Head of caudate nucleus (tissue), 42 donors: ENCODE results near the gene PRDM16.
A peak's percentile ranks its signal among the peaks of the same experiment; 100 is the strongest.

Experiments
- DNase-seq, 42 donors: peaks; one replicate each; pipeline versions ENCODE4 v3.0.0 to v3.0.0-alpha.2; 2020 to 2021; ENCODE audit warnings: mixed read lengths in 7 of 42
- intact Hi-C: fragments of 100-400 bp; cut with DNase I; formaldehyde crosslinking; loops from one replicate; pipeline ENCODE4 v1.15.0; 2022

PRDM16 gene

DNA sequence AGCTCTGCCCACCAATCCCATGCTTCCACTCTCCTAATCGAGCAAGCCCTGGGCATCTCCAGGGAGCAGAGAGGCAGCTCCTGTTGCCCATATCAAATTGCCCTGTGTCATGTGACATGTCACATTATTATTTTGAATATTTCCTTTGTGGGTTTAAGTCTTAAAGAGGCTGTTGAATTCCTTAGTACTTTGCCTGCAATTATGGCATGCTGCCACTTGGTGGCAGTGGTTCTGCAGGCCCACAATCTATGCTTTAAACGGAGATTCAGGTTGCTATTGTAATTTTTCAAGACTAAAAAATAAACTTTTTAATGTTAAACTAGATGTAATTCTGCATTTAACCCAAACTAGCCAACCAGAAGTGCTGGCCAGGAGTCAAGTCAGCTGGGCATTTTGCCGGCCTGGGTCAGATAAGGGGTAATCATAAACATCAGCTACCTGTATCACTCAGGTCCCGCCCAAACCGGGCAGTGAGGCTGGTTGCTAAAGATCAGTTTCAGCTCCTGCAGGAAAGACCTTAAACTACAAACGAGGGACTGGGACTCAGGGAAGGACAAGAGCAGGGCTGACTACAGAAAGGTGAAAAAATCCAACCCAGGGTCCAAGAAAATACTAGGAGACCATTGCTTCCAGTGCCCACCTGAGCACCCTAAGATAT, 348.2 kb downstream of the PRDM16 start:
- DNase-seq: no peak
- intact Hi-C loops: loop anchor here (10.0 kb wide), 2 partner anchors 542 to 592 kb away; no protein-coding TSS in a partner anchor

DNA sequence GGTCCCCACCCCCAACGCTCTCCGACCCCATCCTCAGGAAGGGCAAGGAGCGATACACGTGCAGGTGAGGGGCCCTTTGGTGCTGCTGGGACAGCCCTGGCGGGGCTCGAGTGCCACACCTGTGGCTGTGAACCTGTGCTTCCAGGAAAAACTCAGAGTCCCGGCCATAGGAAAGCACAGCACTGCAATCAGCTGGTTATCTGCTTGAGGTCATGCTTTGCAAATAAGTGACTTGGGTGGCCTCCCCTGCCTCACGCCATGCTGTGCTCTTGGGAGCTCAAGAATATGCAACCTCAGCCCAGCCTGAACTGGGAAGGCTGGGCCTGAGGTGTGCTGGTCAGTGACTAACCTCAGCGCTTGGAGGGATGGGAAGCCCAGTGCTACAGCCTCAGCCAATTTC, 348.9 kb downstream of the PRDM16 start:
- DNase-seq: no peak
- intact Hi-C loops: loop anchor here (10.0 kb wide), 2 partner anchors 543 to 593 kb away; no protein-coding TSS in a partner anchor

DNA sequence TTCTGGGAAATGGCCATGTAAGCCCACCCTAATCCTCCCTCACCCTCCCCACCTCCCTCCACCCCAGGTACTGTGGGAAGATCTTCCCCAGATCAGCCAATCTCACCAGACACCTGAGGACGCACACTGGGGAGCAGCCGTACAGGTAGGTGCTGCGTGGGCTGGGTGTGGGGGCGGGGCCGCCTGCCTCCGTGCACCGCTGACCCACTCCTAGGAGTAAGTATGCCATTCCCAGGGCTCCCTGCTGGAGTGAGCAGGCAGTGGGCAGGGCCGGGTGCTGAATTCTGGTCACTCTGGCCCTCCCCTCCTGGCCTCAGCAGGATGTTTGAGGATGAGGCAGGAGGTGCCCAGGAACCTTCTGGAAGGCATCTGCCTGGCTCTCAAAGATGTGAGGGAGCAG, 349.6 kb downstream of the PRDM16 start:
- intact Hi-C loops: loop anchor here (10.0 kb wide), 2 partner anchors 544 to 594 kb away; no protein-coding TSS in a partner anchor

GRCh38 chr1:3419415-3420204, 350.6 kb downstream of the PRDM16 start:
- DNase-seq: no peak
- intact Hi-C loops: loop anchor here (5.0 to 10.0 kb wide), 3 partner anchors 407 to 595 kb away; no protein-coding TSS in a partner anchor

More for the DNA sequence above, 349.6 kb downstream of the PRDM16 start:
- DNase-seq: no peak

DNA sequence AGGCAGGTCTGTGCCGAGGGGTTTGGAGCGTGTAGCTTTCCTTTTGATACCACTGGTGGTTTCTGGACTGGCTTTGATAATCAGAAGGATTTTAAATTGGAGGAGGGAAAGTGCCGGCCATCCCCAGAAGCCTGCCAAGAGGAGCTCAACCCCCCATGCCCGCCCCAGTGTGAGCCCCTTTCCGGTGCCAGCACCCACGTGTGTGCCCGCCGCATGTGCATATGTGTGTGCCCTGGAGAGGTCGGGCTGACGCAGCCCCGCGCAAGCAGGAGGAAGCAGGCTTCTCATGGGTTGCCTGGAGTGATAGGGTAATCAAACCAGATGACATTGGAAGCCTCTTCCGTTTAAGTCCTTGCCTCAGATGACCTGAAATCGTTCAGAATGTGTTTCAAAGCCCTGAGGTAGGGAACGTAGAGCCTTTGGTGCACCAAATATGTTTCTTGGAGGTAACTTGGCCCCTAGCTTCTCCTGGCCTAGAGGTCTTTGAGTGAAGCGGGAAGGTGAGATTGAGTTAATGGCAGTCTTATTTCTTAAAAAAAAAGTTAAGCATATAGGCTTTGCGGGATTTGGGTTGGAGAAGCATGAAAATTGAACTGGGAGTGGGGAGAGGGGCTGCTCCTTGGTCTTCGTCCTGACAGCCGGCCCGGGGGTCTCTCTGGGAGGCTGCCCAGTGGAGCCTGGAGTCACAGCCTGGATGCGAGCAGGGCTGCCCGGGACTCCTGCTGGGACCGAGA, 351.4 kb downstream of the PRDM16 start:
- intact Hi-C loops: loop anchor here (5.0 kb wide), 1 partner anchor 408 kb away; no protein-coding TSS in a partner anchor
- no peak for DNase-seq

DNA sequence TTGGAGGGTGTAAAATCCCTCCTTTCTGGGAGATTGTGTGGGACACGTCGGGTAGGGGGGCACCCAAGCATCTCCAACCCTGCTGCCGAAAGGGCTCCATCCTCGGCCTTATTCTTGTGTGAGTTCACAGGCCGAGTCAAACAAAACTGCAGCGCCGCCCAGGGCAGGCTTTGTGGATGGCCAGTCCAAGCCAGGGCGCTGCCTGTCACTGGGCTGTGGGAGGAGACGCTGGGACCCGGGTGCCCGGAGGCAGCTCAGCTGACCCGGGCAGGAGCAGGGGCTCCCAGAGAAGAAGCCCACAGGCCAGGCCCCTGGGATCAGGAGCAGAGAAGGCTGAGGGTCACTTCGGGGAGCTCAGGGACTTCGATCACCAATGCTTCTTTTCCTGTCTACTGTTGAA, 353.6 kb downstream of the PRDM16 start:
- intact Hi-C loops: loop anchor here (5.0 kb wide), 1 partner anchor 410 kb away; no protein-coding TSS in a partner anchor
- DNase-seq: peak in 7 of 42 donors; percentile 30 to 56 (median 40)

DNA sequence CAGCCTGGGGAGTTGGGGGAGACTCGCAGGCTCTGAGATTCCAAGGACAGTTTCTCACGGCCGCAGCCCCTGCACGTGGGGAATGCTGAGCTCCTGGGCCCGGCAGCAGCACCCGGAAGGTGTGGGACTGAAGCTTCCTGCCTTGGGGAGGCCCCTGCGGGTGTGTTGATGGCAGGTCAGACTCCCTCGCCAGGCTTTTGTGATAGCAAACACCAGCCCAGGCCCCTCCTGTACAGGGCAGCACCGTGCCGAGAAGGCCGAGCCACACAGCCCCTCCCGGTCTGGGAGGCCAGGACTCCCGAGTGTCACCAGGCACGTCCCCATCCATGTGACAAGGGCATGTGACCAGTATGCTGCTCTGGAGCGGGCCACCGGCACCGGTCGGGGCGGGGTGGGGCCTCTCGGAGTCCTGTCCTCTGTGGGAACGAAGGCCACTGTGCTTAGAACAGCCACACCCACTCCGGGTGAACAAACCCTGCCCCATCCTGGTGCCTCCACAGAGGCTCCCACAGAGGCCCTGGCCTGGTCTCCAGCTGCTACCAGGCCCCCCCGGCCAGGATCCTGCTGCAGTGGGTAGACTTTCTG, 354.3 kb downstream of the PRDM16 start:
- intact Hi-C loops: loop anchor here (5.0 kb wide), 1 partner anchor 411 kb away; no protein-coding TSS in a partner anchor
- DNase-seq: peak in 39 of 42 donors; percentile 24 to 83 (median 64)

GRCh38 chr1:3423896-3424611, 355.1 kb downstream of the PRDM16 start:
- intact Hi-C loops: loop anchor here (5.0 kb wide), 1 partner anchor 412 kb away; no protein-coding TSS in a partner anchor
- no peak for DNase-seq

GRCh38 chr1:3425486-3426215, 356.6 kb downstream of the PRDM16 start:
- DNase-seq: no peak
- intact Hi-C loops: no loop called here

- DNase-seq: no peak
- intact Hi-C loops: no loop called here
Observed at GRCh38 chr1:3426956-3427535, 358.0 kb downstream of the PRDM16 start.

- intact Hi-C loops: no loop called here
Observed at GRCh38 chr1:3427711-3428704, 359.0 kb downstream of the PRDM16 start.

DNA sequence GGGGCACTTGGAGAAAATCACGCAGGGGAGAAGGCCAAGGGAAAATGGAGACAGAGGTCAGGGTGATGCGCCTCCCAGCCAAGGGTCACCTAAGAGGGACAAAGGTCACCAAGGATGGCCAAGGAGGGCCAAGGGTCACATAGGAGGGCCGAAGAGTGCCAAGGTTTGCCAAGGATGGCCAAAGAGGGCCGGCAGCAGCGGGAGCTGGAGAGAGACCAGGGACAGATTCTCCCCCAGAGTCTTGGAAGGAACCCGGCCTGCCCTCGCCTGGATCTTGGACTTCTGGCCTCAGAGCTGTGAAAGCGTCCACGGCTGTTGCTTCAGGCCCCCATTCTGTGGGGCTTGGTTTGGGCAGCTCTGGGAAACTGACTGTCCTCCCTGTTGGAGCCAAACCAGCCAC, 359.9 kb downstream of the PRDM16 start:
- peak in 1 of 42 donors; percentile 51 for DNase-seq
- intact Hi-C loops: no loop called here

More at GRCh38 chr1:3427711-3428704, 359.0 kb downstream of the PRDM16 start:
- no peak for DNase-seq

GRCh38 chr1:3429320-3429719, 360.3 kb downstream of the PRDM16 start:
- DNase-seq: no peak
- intact Hi-C loops: no loop called here

DNA sequence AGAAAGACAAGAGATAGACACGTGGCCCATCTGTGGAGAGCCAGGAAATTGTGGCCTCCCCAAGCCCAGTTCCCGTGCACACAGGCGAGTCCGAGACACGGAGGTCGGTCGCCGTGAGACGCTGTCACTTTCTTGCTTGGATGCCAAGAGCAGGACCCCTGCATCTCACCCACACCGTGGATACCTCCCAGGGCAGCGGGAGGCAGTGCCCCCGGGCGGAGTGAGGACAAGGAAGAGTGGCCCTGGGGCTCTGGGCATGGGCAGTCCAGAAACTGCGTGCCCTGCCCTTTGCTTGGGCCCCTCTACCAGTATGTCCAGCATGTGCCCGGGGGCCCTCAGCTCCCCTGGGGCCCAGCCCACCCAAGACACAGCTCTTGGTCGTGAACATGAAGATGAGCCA, 360.8 kb downstream of the PRDM16 start:
- intact Hi-C loops: no loop called here
- no peak for DNase-seq

DNA sequence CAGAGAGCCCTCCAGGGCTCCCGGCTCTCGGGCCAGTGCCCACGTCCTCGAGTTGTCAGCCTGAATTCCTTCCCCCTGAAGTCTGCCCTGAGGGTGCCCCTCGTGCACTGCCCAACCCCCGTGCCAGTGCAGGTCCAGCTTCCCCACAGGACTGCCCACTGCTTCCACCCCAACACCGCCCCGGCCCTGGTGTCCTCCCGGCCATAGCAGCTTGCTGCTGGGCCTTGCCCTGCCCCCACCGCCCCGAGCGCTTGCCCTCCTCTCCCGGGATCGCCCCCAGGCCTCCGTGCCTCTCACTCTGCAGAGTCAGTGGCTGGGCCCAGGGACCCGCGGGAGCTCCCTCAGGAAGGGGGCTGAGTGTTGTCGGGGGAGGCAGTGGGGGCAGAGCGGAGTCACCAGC, 361.4 kb downstream of the PRDM16 start:
- no peak for DNase-seq
- intact Hi-C loops: no loop called here

DNA sequence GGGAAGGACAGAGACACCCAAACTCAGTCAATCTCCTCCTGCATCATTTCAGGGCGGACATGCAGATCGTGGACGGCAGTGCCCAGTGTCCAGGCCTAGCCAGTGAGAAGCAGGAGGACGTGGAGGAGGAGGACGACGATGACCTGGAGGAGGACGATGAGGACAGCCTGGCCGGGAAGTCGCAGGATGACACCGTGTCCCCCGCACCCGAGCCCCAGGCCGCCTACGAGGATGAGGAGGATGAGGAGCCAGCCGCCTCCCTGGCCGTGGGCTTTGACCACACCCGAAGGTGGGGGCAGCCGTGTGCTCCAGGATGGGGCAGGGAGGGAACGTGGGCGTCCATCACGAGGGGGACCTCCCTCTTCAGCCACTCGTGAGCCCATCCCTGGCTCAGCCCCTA, 361.8 kb downstream of the PRDM16 start:
- no peak for DNase-seq
- intact Hi-C loops: no loop called here
